Mucosa of descending colon (tissue), 3 donors: Measurements from ENCODE around the gene PRPF40B. TPM values are rescaled to one million over a fixed set of nuclear protein-coding genes. Genes with fewer than 3 reads are reported as not detected.

Source experiments
- ATAC-seq: fragments of 200-7000 bp; cut with Tn5 transposase; one replicate; pipeline ENCODE4 v1.9.1; 2020; ENCODE audit warnings: mild to moderate bottlenecking, moderate library complexity
- DNase-seq, 3 donors: peaks; one replicate each; pipeline ENCODE4 v3.0.0-alpha.2; 2020
- H3K36me3 ChIP-seq: fragments of 200-600 bp; one replicate; pipeline ENCODE4 v1.8.0; 2021; ENCODE audit warnings: low read depth, mild to moderate bottlenecking
- H3K4me1 ChIP-seq: fragments of 200-600 bp; one replicate; pipeline ENCODE4 v1.8.0; 2021; ENCODE audit warnings: low read depth, mild to moderate bottlenecking
- H3K4me3 ChIP-seq: fragments of 200-600 bp; one replicate; pipeline ENCODE4 v1.8.0; 2021; ENCODE audit warnings: mild to moderate bottlenecking
- H3K9me3 ChIP-seq: fragments of 200-600 bp; one replicate; pipeline ENCODE4 v1.8.0; 2021; ENCODE audit warnings: mild to moderate bottlenecking
- CTCF ChIP-seq: fragments of 200-600 bp; IDR thresholded peaks from one replicate; pipeline ENCODE4 v1.8.0; 2022; ENCODE audit warnings: antibody characterized with exemption, mild to moderate bottlenecking
- intact Hi-C, 2 donors: fragments of 100-400 bp; cut with DNase I in 1 of 2; cut with micrococcal nuclease in 1 of 2; formaldehyde crosslinking; loops; one replicate each; pipeline versions ENCODE4 v1.11.0 to v1.11.1; 2022; cut with DNase I, micrococcal nuclease
- total RNA-seq, 3 donors: library from RNA; stranded (reverse); fragmentation: NEBNext Ultra II Directional in 2 of 3; extraction: Animal tissue kit (Norgen Biotek cat#: 25700) in 2 of 3; gene quantifications; one replicate each; pipeline versions ENCODE4 v1.2.1 to v1.2.4, GENCODE V29; 2021 to 2023
- donor health status: DM: no; HTN: no; CAD: no; lungs with moderate emphysema.
- donor health status: DM: no; HTN: no; CAD: no.
- donor health status: DM: no; HTN: yes; CAD: no.

PRPF40B gene
- total RNA-seq, 3 donors from 2014 or later, result 11.5 to 27.2 (median 12.7) TPM

- Histone ChIP-seq H3K4me1 (peaks cover 10% of the 10 kb centered on the region), H3K4me3 (peak overlapping the region; percentile 22), H3K36me3 (no peaks in the 10 kb centered on the region), H3K9me3 (no peaks in the 10 kb centered on the region)
- DNase-seq (peak in 2 of 3 donors; percentile 53 to 62), ATAC-seq (peak; percentile 57)
- no peak for TF ChIP-seq CTCF
- intact Hi-C loops, result no loop called here
Measured at GRCh38 chr12:49622501-49623141, 740 bp upstream of the PRPF40B start.

GRCh38 chr12:49624921-49625577, 1.7 kb downstream of the PRPF40B start:
- Histone ChIP-seq H3K9me3 (no peaks in the 10 kb centered on the region), H3K36me3 (no peaks in the 10 kb centered on the region), H3K4me3 (no peak overlapping the region), H3K4me1 (peaks cover 10% of the 10 kb centered on the region)
- TF ChIP-seq CTCF, result no peak
- intact Hi-C loops, result no loop called here
- ATAC-seq, result no peak
- DNase-seq, result no peak

- Histone ChIP-seq H3K4me1 (peaks cover 10% of the 10 kb centered on the region), H3K4me3 (no peak overlapping the region), H3K9me3 (no peaks in the 10 kb centered on the region), H3K36me3 (no peaks in the 10 kb centered on the region)
- ATAC-seq (no peak), DNase-seq (no peak)
- no peak for TF ChIP-seq CTCF
- intact Hi-C loops, result no loop called here
Measured at GRCh38 chr12:49626169-49626835, 2.9 kb downstream of the PRPF40B start.

- Histone ChIP-seq H3K9me3 (no peaks in the 10 kb centered on the region), H3K4me3 (no peak overlapping the region), H3K36me3 (no peaks in the 10 kb centered on the region), H3K4me1 (peaks cover 7% of the 10 kb centered on the region)
- intact Hi-C loops, result no loop called here
- DNase-seq (no peak), ATAC-seq (no peak)
- TF ChIP-seq CTCF, result no peak
Measured at GRCh38 chr12:49626836-49627235, 3.5 kb downstream of the PRPF40B start.

- Histone ChIP-seq H3K9me3 (no peaks in the 10 kb centered on the region), H3K4me3 (no peak overlapping the region), H3K4me1 (no peaks in the 10 kb centered on the region), H3K36me3 (no peaks in the 10 kb centered on the region)
- no peak for DNase-seq
- ATAC-seq, result no peak
- intact Hi-C loops, result no loop called here
- no peak for TF ChIP-seq CTCF
Measured at GRCh38 chr12:49627752-49628360, 4.5 kb downstream of the PRPF40B start.
